AG09309 (cell line): ENCODE data around the gene MICAL2.

Source experiments
- DNase-seq: peaks from one replicate; pipeline ENCODE4 v3.0.0-alpha.2; 2010; ENCODE audit warnings: low read depth
- H3K4me3 ChIP-seq: 2 replicates; pipeline ENCODE4 v1.5.1; 2011; ENCODE audit warnings: mild to moderate bottlenecking, low read depth, low read length, moderate library complexity; ENCODE audit not compliant: control insufficient read depth
- CTCF ChIP-seq: IDR thresholded peaks from 2 replicates; pipeline ENCODE4 v1.5.1; 2011; ENCODE audit warnings: mild to moderate bottlenecking, low read depth, low read length, inconsistent platforms; ENCODE audit not compliant: insufficient read depth, control insufficient read depth; ENCODE audit errors: missing control alignments

Gene MICAL2

GRCh38 chr11:12087075-12088004, 23.1 kb upstream of the MICAL2 start:
- peak; percentile 30 for TF ChIP-seq CTCF
- peak; percentile 64 for DNase-seq
- H3K4me3 ChIP-seq, result peak overlapping the region; percentile 29

- peak; percentile 49 for TF ChIP-seq CTCF
- peak; percentile 43 for DNase-seq
- H3K4me3 ChIP-seq, result no peak overlapping the region
These were observed 22.3 kb upstream of the MICAL2 start for GRCh38 chr11:12088047-12088481.

- H3K4me3 ChIP-seq, result no peak overlapping the region
- TF ChIP-seq CTCF, result no peak
- no peak for DNase-seq
These were observed 21.9 kb upstream of the MICAL2 start for GRCh38 chr11:12088531-12088930.

GRCh38 chr11:12089041-12089440, 21.3 kb upstream of the MICAL2 start:
- no peak overlapping the region for H3K4me3 ChIP-seq
- no peak for DNase-seq
- no peak for TF ChIP-seq CTCF

- DNase-seq, result no peak
- TF ChIP-seq CTCF, result no peak
- H3K4me3 ChIP-seq, result no peak overlapping the region
These were observed 20.9 kb upstream of the MICAL2 start for GRCh38 chr11:12089473-12089872.

GRCh38 chr11:12090061-12090591, 20.3 kb upstream of the MICAL2 start:
- no peak for TF ChIP-seq CTCF
- DNase-seq, result no peak
- no peak overlapping the region for H3K4me3 ChIP-seq
